GM21390 (cell line): ENCODE measurements around the gene YPEL4.
"Not testable (repeated sequence)": the region's sequence is repeated elsewhere in the genome, so short reads cannot be mapped to it uniquely, and the experiment has no call there.

Experiments
- ATAC-seq: cut with Tn5 transposase; IDR thresholded peaks from one replicate; pipeline ENCODE4 v1.9.1; 2021; ENCODE audit not compliant: unreplicated experiment

YPEL4 gene, protein sequence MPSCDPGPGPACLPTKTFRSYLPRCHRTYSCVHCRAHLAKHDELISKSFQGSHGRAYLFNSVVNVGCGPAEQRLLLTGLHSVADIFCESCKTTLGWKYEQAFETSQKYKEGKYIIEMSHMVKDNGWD

DNA sequence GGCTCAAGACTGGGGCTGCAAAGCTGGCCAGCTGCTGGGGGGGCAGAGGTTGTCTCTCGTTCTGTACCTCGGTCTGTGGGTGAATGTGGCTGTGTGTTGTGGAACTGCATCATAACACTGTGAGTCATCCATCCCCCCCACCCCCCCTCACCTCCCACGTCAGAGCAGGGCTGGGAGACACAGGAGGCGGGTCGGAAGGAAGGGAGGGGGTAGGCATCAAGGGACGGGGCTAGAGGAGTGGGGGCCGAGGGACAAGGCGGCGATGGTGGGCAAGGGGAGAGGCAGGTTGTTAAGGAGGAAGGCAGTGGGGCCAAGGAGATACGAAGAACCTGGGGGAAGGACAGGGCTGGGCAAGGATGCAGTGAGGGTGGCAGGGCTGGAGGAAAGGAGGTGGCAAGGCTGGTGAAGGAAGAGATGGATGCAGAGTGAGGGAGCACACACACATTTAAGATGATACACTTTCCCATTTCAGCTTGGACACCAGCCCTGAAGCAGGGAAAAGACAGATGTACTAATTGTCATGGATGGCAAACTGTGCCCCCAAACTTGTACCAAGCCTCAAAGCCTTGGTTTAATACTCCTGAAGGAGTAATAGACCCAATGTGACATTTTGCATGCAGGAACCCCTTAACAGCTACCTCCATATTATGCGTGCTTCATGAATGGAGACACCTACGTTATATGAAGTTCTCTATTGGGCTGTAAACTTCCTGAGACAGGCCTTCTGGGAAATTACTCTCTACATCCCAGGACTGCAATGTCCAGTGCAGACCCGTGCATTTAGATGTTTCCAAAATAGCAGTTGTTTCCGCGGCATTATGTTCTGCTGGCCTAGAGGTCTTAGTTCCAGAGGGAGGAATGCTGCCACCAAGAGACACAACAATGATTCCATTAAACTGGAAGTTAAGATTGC, at the start of gene YPEL4:
Gene YPEL4, minus strand, starts transcription at position 87 of the 913 bp plus-strand sequence. CDS start 2,805 bp downstream, outside the sequence.
- ATAC-seq = no peak

GRCh38 chr11:57698843-57699365, 49.2 kb upstream of the YPEL4 start:
- ATAC-seq = no peak

GRCh38 chr11:57690474-57690873, 40.8 kb upstream of the YPEL4 start:
- not testable (repeated sequence) for ATAC-seq

GRCh38 chr11:57681168-57681567, 31.5 kb upstream of the YPEL4 start:
- ATAC-seq = no peak

DNA sequence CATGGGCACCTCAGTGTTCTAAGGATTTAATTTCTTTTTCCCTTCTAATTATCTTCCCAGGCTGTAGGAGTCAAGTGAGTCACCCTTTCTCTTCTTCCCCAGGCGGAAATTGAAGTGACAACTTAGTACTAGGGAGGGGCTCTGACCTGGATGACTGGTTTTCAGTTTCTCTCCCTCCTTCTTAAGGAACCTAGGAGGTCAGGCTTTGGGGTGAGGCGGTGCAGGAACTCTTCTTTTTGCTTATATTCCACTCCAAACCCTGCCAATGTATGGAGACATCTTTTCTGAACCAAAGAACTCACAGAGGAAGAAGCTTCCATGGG, 30.8 kb upstream of the YPEL4 start:
- peak; percentile 53 for ATAC-seq

- no peak for ATAC-seq
These were observed 29.7 kb upstream of the YPEL4 start for GRCh38 chr11:57679396-57679795.

DNA sequence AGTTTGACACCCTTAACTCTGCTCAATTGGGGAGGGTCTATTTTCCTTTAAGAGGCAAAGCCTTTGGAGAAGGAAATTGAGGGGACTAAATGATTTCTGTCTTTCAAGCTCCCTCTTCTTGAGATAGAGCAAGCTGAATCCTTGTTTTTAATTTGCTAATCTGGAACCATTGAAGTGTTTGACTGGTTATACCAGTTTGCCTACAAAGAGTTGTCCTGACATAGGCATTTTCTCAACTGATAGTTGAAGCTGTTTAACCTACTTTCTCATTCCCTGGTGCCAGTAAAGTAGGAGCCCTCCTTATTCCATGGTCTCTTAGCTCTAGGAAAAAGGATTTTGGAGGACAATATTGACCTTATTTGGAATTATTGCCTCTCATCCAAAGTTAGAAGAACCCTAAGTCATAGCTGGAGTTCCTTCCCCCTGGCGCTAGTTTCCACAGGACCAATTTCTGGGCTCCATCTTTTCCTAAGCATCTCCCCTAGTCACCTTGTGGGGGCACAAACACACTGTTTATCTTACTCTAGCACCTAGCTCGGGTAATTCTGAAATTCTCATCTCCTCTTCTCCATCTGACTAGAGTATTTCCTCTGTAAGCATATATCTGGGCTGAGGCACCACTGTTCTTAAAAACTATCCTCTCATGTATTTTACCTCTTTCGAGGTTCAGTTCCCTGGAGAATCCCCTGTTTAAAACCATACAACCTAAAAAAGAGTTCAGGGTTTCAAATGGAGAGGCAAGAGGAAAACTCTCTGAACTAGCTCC, 25.6 kb upstream of the YPEL4 start:
- no peak for ATAC-seq

- ATAC-seq = no peak
These were observed 24.5 kb upstream of the YPEL4 start for GRCh38 chr11:57674251-57674650.

DNA sequence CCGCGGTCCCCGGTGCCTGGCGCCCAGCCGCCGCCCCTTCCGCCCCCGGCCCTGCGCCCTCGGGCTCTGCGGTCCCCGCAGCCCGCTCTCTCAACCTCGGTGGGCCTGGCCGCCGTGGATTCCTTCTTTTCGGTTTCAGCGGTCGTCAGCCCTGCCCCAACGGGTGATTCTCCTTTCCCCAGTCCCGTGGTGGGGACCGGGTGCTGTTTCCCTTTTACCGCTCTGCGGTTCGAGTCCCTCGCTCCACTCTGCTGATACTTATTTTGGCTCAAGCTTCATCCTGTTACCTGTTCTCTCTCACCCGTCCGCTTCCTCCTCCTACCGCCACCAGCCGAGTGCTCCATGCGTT, 18.7 kb upstream of the YPEL4 start:
- ATAC-seq = peak; percentile 6

DNA sequence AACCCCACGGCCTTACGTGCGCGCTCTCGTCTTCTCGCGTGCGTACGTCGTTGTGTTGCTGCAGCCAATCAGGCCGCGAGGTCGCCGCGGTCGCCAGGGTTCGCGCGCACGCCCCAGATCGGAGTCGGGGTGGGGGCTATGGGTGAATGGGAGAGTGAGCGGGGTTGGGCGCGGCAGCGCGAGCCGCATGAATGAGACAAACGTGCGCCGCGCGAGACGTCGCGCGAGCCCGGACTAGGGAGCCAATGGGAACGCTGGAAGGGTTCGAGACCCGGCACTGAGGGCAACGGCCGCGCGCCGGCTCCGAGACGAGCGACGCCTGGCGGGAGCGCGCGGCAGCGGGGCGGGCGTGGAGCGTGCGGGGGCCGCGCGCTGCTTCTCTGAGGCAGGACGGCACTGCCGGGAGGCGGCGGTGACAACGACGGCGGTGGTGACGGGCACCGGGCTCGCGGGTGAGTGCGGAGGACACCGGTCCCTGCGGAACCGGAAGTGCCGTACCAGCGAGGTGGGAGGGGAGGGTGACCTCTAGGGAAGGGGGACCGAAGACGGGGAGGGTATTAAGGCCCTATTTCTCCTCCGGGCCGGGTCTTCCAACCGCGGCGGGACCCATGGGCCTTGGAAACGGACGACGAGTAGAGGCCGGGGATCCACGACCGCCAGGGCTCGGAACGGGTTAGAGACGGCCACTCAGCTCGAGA, 18.2 kb upstream of the YPEL4 start, which contains the start of gene ZDHHC5:
Gene ZDHHC5, plus strand, starts transcription at position 379 of the 698 bp plus-strand sequence. CDS start 4,977 bp downstream, outside the sequence.
- peak; percentile 82 for ATAC-seq

GRCh38 chr11:57667117-57667735, 17.5 kb upstream of the YPEL4 start:
- ATAC-seq = peak; percentile 62

GRCh38 chr11:57663975-57664374, 14.3 kb upstream of the YPEL4 start:
- no peak for ATAC-seq

- ATAC-seq = no peak
These were observed 13.2 kb upstream of the YPEL4 start for GRCh38 chr11:57662893-57663292.

GRCh38 chr11:57659669-57660068, 10.0 kb upstream of the YPEL4 start:
- no peak for ATAC-seq

DNA sequence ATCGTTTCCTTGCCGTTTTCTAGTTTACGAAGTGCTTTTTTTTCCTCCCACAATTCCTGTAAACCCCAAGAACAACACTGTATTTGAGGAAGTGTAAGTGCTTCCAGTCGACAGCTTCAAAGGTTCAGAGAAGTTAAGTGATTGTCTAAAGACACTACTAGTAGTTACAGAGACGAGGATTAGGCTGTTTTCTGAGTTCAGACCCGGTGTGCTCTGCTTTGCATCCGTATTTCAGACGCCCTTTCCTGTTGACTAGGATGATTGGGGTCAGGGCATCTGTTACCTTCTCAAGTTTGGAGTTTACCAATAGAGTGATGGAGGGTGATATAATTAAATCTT, 8.3 kb upstream of the YPEL4 start:
- no peak for ATAC-seq

DNA sequence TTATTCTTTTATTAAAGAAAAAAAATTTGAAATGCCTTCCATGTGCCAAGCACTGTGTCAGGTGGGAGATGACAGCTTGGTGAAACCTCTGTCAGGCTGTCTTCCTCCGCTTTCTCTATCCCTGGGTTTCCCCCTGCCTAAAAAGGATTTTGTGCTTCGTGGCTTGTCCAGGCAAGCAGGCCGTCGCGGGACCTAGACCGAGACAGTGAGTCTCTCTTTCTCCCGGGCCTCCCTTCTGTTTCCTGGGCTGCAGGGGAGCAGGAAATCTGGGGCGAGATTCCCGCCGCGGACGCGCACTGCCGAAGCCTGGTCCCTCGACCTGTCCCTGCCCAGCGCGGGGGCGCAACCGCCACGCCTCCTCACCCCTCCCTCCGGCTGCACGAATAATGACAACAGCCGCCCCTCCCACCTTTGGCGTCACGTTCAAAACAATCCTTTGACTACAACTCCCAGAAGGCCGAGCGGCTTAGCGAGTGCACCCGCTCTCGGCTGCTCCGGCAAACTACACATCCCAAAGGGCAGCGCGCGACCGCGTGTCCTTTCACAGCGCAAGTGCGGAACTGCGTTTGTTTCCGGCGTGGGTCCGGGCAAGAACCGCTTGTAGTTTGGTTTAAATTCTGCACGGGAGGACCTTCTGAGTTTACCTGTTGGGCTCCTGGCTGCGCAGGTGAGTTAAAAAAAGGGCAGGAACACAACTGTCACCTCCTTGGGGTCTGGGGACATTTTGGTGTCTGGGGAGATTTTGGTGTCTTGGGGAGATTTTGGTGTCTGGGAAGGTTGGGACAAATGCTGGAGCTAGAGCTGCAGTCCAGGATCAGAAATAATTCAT, 7.7 kb upstream of the YPEL4 start, which contains the start of gene CLP1:
Gene CLP1, plus strand, starts transcription at position 569 of the 829 bp plus-strand sequence. CDS start 1,715 bp downstream, outside the sequence.
- peak; percentile 98 for ATAC-seq

DNA sequence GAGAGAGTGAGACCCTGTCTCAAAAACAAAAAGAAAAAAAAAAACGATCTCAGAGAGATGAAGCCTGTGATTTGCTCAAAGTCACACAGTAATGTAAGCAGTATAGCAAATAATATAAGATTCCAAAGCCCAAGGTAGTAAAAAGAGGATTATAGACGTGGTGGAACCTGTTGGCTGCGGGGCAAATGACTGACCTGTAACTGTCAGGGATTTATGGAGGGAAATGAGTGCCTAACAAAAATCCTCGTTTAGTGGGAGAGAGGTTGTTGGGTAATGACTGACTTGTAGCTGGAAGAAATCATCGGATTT, 7.1 kb upstream of the YPEL4 start:
- ATAC-seq = no peak

- ATAC-seq = no peak
These were observed 3.5 kb upstream of the YPEL4 start for GRCh38 chr11:57653163-57653562.

DNA sequence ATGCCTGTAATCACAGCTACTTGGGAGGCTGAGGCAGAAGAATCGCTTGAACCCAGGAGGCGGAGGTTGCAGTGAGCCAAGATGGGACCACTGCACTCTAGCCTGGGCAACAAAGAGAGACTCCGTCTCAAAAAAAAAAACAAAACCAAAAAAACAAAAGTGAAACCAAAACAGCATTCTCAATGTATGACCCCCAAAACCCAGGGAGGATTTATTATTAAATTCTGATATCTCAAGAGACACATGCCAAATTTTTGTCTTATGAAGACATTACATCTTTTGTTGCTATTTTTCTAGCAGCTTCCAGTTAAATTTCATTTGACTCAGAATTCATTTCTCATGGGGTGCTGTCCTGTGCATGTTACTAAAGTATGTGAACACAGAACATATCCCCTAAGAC, 3.0 kb upstream of the YPEL4 start:
- ATAC-seq = no peak

DNA sequence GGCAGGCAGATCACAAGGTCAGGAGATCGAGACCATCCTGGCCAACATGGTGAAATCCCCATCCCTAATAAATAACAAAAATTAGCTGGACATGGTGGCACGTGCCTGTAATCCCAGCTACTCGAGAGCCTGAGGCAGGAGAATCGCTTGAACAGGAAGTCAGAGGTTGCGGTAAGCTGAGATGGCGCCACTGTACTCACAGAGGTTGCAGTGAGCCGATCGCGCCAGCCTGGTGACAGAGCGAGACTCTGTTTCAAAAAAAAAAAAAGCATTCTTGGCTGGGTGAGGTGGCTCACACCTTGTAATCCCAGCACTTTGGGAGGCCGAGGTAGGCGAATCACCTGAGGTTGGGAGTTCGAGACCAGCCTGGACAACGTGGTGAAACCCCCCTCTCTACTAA, 2.5 kb upstream of the YPEL4 start:
- not testable (repeated sequence) for ATAC-seq
